ENCODE data around the gene KLHL21. TPM values are rescaled to one million over a fixed set of nuclear protein-coding genes. Genes with fewer than 3 reads are reported as not detected.
"Not testable (repeated sequence)": the region's sequence is repeated elsewhere in the genome, so short reads cannot be mapped to it uniquely, and the experiment has no call there.

Gene KLHL21
- total RNA-seq (2014; rRNA removed; shearing (Covaris generic)), result 52.0 and 52.1 TPM in 2 replicates

- DNase-seq (ENCODE audit: low spot score), result peak; percentile 91
Measured at GRCh38 chr1:6602669-6603237, at the start of gene KLHL21. Gene KLHL21, minus strand, starts transcription at chr1:6602869. Its CDS starts 52 bp downstream, at chr1:6602817.

- no peak for DNase-seq (ENCODE audit: low spot score)
Measured at GRCh38 chr1:6651909-6652308, 49.2 kb upstream of the KLHL21 start.

- DNase-seq (ENCODE audit: low spot score), result no peak
Measured at GRCh38 chr1:6648556-6648955, 45.9 kb upstream of the KLHL21 start.

- peak; percentile 55 for DNase-seq (ENCODE audit: low spot score)
Measured at GRCh38 chr1:6646499-6647148, 44.0 kb upstream of the KLHL21 start.

- no peak for DNase-seq (ENCODE audit: low spot score)
Measured at GRCh38 chr1:6645018-6645417, 42.3 kb upstream of the KLHL21 start.

- DNase-seq (ENCODE audit: low spot score), result not testable (repeated sequence)
Measured at GRCh38 chr1:6640867-6641266, 38.2 kb upstream of the KLHL21 start.

GRCh38 chr1:6638226-6638625, 35.6 kb upstream of the KLHL21 start:
- DNase-seq (ENCODE audit: low spot score), result no peak

GRCh38 chr1:6637770-6638169, 35.1 kb upstream of the KLHL21 start:
- DNase-seq (ENCODE audit: low spot score), result no peak

- not testable (repeated sequence) for DNase-seq (ENCODE audit: low spot score)
Measured at GRCh38 chr1:6636778-6637177, 34.1 kb upstream of the KLHL21 start.

GRCh38 chr1:6635910-6636760, 33.5 kb upstream of the KLHL21 start:
- DNase-seq (ENCODE audit: low spot score), result no peak

- no peak for DNase-seq (ENCODE audit: low spot score)
Measured at GRCh38 chr1:6635161-6635909, 32.7 kb upstream of the KLHL21 start.

- peak; percentile 45 for DNase-seq (ENCODE audit: low spot score)
Measured at GRCh38 chr1:6634371-6635052, 31.8 kb upstream of the KLHL21 start.

- DNase-seq (ENCODE audit: low spot score), result no peak
Measured at GRCh38 chr1:6632588-6633514, 30.2 kb upstream of the KLHL21 start.

- no peak for DNase-seq (ENCODE audit: low spot score)
Measured at GRCh38 chr1:6631058-6631457, 28.4 kb upstream of the KLHL21 start.

- DNase-seq (ENCODE audit: low spot score), result no peak
Measured at GRCh38 chr1:6630027-6630426, 27.4 kb upstream of the KLHL21 start.

GRCh38 chr1:6628971-6629479, 26.4 kb upstream of the KLHL21 start:
- no peak for DNase-seq (ENCODE audit: low spot score)

- DNase-seq (ENCODE audit: low spot score), result no peak
Measured at GRCh38 chr1:6627841-6628545, 25.3 kb upstream of the KLHL21 start.

- DNase-seq (ENCODE audit: low spot score), result no peak
Measured at GRCh38 chr1:6627031-6627430, 24.4 kb upstream of the KLHL21 start.

GRCh38 chr1:6625584-6626149, 23.0 kb upstream of the KLHL21 start:
- peak; percentile 26 for DNase-seq (ENCODE audit: low spot score)

Measured in HT-29 (cell line).